HEK293 (cell line): ENCODE data around the gene MIEF2.
"Not testable (repeated sequence)": the region's sequence is repeated elsewhere in the genome, so short reads cannot be mapped to it uniquely, and the experiment has no call there.

Source experiments
- CTCF ChIA-PET: fragments of 350-600 bp; formaldehyde crosslinking; extraction: SDS; loops from one replicate; lab custom pipeline; 2021; ENCODE audit warnings: antibody characterized with exemption; lab: Yijun Ruan, JAX
- POLR2A ChIA-PET: fragments of 300-600 bp; formaldehyde crosslinking; extraction: SDS; loops from one replicate; lab custom pipeline; 2020; ENCODE audit warnings: antibody characterized with exemption, inconsistent platforms; lab: Yijun Ruan, JAX
- H3K27ac ChIP-seq: fragments of 200-500 bp; sonication (Bioruptor generic); 2 replicates; pipeline ENCODE4 v1.5.1; 2014; ENCODE audit warnings: low read depth, low read length, control low read depth, inconsistent platforms; ENCODE audit errors: extremely low read depth
- H3K36me3 ChIP-seq, 2 experiments: fragments of 200-500 bp in 1 of 2; sonication (Bioruptor generic) in 1 of 2; 1 replicate in 1 of 2; 2 replicates in 1 of 2; pipeline ENCODE4 v1.5.1; 2014 to 2017; ENCODE audit warnings: inconsistent platforms in 2 of 2, low read length in 2 of 2; ENCODE audit not compliant: control insufficient read depth in 2 of 2, insufficient read depth in 1 of 2
- H3K4me1 ChIP-seq: fragments of 200-500 bp; sonication (Bioruptor generic); 2 replicates; pipeline ENCODE4 v1.5.1; 2014; ENCODE audit warnings: mild to moderate bottlenecking, low read length, inconsistent platforms; ENCODE audit not compliant: control insufficient read depth, insufficient read depth
- H3K4me3 ChIP-seq: 2 replicates; pipeline ENCODE4 v1.5.1; 2011; ENCODE audit warnings: low read depth, mild to moderate bottlenecking, control low read depth, low read length, moderate library complexity
- H3K9me3 ChIP-seq: fragments of 200-500 bp; sonication (Bioruptor generic); 2 replicates; pipeline ENCODE4 v1.5.1; 2014; ENCODE audit warnings: low read depth, low read length, inconsistent platforms; ENCODE audit not compliant: control insufficient read depth, insufficient read depth
- GLIS2 ChIP-seq: fragments of 450-650 bp; formaldehyde crosslinking; IDR thresholded peaks from 2 replicates; pipeline ENCODE4 v1.5.1; 2016; ENCODE audit warnings: missing biosample characterization, missing genetic modification characterization
- ZBTB1 ChIP-seq: fragments of 450-650 bp; formaldehyde crosslinking; IDR thresholded peaks from 2 replicates; pipeline ENCODE4 v1.5.1; 2016; ENCODE audit warnings: missing biosample characterization, missing genetic modification characterization
- ZNF174 ChIP-seq: fragments of 450-650 bp; formaldehyde crosslinking; IDR thresholded peaks from 2 replicates; pipeline ENCODE4 v1.5.0; 2017; ENCODE audit warnings: missing biosample characterization, mild to moderate bottlenecking, missing genetic modification characterization
- ZNF223 ChIP-seq: fragments of 450-650 bp; formaldehyde crosslinking; IDR thresholded peaks from 2 replicates; pipeline ENCODE4 v1.5.1; 2016; ENCODE audit warnings: missing biosample characterization, missing genetic modification characterization
- ZNF302 ChIP-seq: fragments of 450-650 bp; formaldehyde crosslinking; IDR thresholded peaks from 2 replicates; pipeline ENCODE4 v1.5.1; 2016; ENCODE audit warnings: missing biosample characterization, missing genetic modification characterization, low read depth
- ZNF324 ChIP-seq: fragments of 450-650 bp; formaldehyde crosslinking; IDR thresholded peaks from 2 replicates; pipeline ENCODE4 v1.5.1; 2016; ENCODE audit warnings: missing biosample characterization, missing genetic modification characterization
- ZNF335 ChIP-seq: fragments of 450-650 bp; formaldehyde crosslinking; conservative IDR thresholded peaks from 2 replicates; pipeline ENCODE4 v1.5.1; 2016; ENCODE audit warnings: missing biosample characterization, missing genetic modification characterization
- ZNF391 ChIP-seq: fragments of 450-650 bp; formaldehyde crosslinking; IDR thresholded peaks from 2 replicates; pipeline ENCODE4 v1.5.1; 2016; ENCODE audit warnings: low read depth, missing biosample characterization, missing genetic modification characterization, borderline replicate concordance
- ZNF548 ChIP-seq: fragments of 450-650 bp; formaldehyde crosslinking; IDR thresholded peaks from 2 replicates; pipeline ENCODE4 v1.5.1; 2016; ENCODE audit warnings: missing biosample characterization, missing genetic modification characterization
- ZNF645 ChIP-seq: fragments of 450-650 bp; formaldehyde crosslinking; IDR thresholded peaks from 2 replicates; pipeline ENCODE4; 2016; ENCODE audit warnings: missing biosample characterization, missing genetic modification characterization
- ZNF677 ChIP-seq: fragments of 450-650 bp; IDR thresholded peaks from 2 replicates; pipeline ENCODE4 v1.5.0; 2018; ENCODE audit warnings: missing biosample characterization, mild to moderate bottlenecking, missing genetic modification characterization, moderate library complexity
- ZNF776 ChIP-seq: fragments of 450-650 bp; formaldehyde crosslinking; IDR thresholded peaks from 2 replicates; pipeline ENCODE4 v1.5.0; 2017; ENCODE audit warnings: missing biosample characterization, missing genetic modification characterization, borderline replicate concordance
- ZNF791 ChIP-seq: fragments of 450-650 bp; formaldehyde crosslinking; IDR thresholded peaks from 2 replicates; pipeline ENCODE4 v1.5.1; 2016; ENCODE audit warnings: missing biosample characterization, missing genetic modification characterization

MIEF2 gene

GRCh38 chr17:18291718-18292540, 31.5 kb downstream of the MIEF2 start:
- POLR2A ChIA-PET, result no interaction called here
- CTCF ChIA-PET, result no interaction called here
- H3K4me3 ChIP-seq, result no peak overlapping the region
- H3K9me3 ChIP-seq, result no peaks in the 10 kb centered on the region
- 0 out of 2 replicates have a peak, but pooled peaks have one; percentile 11 for TF ChIP-seq GLIS2 (tag by site-specific recombination)
- no peak for TF ChIP-seq ZNF302
- H3K27ac ChIP-seq, result no peak overlapping the region
- H3K36me3 ChIP-seq, result peaks cover 82 to 99% of the 10 kb centered on the region in 2 experiments
- H3K4me1 ChIP-seq, result no peaks in the 10 kb centered on the region

- H3K9me3 ChIP-seq, POLR2A ChIA-PET, H3K4me1 ChIP-seq, H3K27ac ChIP-seq, H3K4me3 ChIP-seq, CTCF ChIA-PET: not testable (repeated sequence)
- H3K36me3 ChIP-seq, result peaks cover 75 to 85% of the 10 kb centered on the region in 2 experiments
Observed at GRCh38 chr17:18298061-18298460, 37.6 kb downstream of the MIEF2 start.

GRCh38 chr17:18300725-18301480, 40.4 kb downstream of the MIEF2 start:
- TF ChIP-seq ZNF324 (tag by site-specific recombination), result no peak
- no peak for TF ChIP-seq ZNF391 (tag by site-specific recombination)
- TF ChIP-seq ZNF174 (tag by site-specific recombination), result no peak
- no peak for TF ChIP-seq ZNF335 (tag by site-specific recombination)
- no peak for TF ChIP-seq ZBTB1 (tag by site-specific recombination)
- no peak for TF ChIP-seq ZNF223 (tag by site-specific recombination)
- no peak for TF ChIP-seq ZNF776
- TF ChIP-seq ZNF645, result no peak
- no peak for TF ChIP-seq ZNF791 (tag by site-specific recombination)
- TF ChIP-seq ZNF548 (tag by site-specific recombination), result no peak
- no peak for TF ChIP-seq ZNF677
- peaks cover 73 to 85% of the 10 kb centered on the region in 2 experiments for H3K36me3 ChIP-seq

GRCh38 chr17:18303206-18303605, 42.7 kb downstream of the MIEF2 start:
- H3K4me1 ChIP-seq, H3K4me3 ChIP-seq, H3K27ac ChIP-seq, H3K9me3 ChIP-seq: not testable (repeated sequence)
- ChIA-PET POLR2A (interaction anchor here (1.2 kb wide), 1 partner anchor 16 kb away, joined by 5 read pairs; no protein-coding TSS in a partner anchor), CTCF (interaction anchor here (0.9 kb wide), 1 partner anchor 9 kb away, joined by 3 read pairs; no protein-coding TSS in a partner anchor)
- H3K36me3 ChIP-seq, result peaks cover 85 to 92% of the 10 kb centered on the region in 2 experiments

More at GRCh38 chr17:18300725-18301480, 40.4 kb downstream of the MIEF2 start:
- CTCF ChIA-PET, result interaction anchor here (1.5 kb wide), 1 partner anchor 52 kb away, joined by 5 read pairs; no protein-coding TSS in a partner anchor
- H3K27ac ChIP-seq, result no peak overlapping the region
- no peak overlapping the region for H3K4me3 ChIP-seq
- H3K4me1 ChIP-seq, result no peaks in the 10 kb centered on the region
- no peaks in the 10 kb centered on the region for H3K9me3 ChIP-seq
- POLR2A ChIA-PET, result interaction anchor here (0.6 to 1.1 kb wide), 2 partner anchors 25 to 65 kb away, joined by 3 to 5 read pairs; no protein-coding TSS in a partner anchor
